K562 treated with DMSO at 1 percent for 48 hours (cell line): ENCODE data around the gene NDUFC2. TPM values are rescaled to one million over a fixed set of nuclear protein-coding genes. Genes with fewer than 3 reads are reported as not detected.

Source experiments
- total RNA-seq: library from RNA; unstranded; fragments of 300-600 nt; gene quantifications from 2 replicates; pipeline ENCODE4 v1.2.3, GENCODE V29; 2022; ENCODE audit warnings: low replicate concordance; ENCODE audit errors: extremely low read depth

NDUFC2 gene
- total RNA-seq = not detected in 2 replicates

GRCh38 chr11:78079232-78080083 is at the start of gene NDUFC2:
Gene NDUFC2, minus strand, starts transcription at chr11:78079862. Its CDS starts 118 bp downstream, at chr11:78079744.

GRCh38 chr11:78063440-78064181 is 16.1 kb downstream of the NDUFC2 start, which contains the start of gene THRSP:
Gene THRSP, plus strand, starts transcription at chr11:78063861. Its CDS starts 21 bp downstream, at chr11:78063882.

GRCh38 chr11:78022397-78023396 is 57.0 kb downstream of the NDUFC2 start, which contains the start of gene KCTD14:
Gene KCTD14, minus strand, starts transcription at chr11:78023276. Its CDS starts 27 bp downstream, at chr11:78023249.

Other genes starting within 250 kb of the NDUFC2 start
- not detected in 2 replicates for gene INTS4, start 85.2 kb downstream of the NDUFC2 start, total RNA-seq
- not detected in 2 replicates for gene KCTD14, start 56.6 kb downstream of the NDUFC2 start, total RNA-seq
- gene THRSP, start 16.0 kb downstream of the NDUFC2 start, total RNA-seq = not detected in 2 replicates
- gene ALG8, start 59.8 kb upstream of the NDUFC2 start, total RNA-seq = not detected in 2 replicates
- not detected in 2 replicates for gene KCTD21, start 108.8 kb upstream of the NDUFC2 start, total RNA-seq
- not detected in 2 replicates for gene USP35, start 109.1 kb upstream of the NDUFC2 start, total RNA-seq